ENCODE measurements around the gene SSR4. TPM values are rescaled to one million over a fixed set of nuclear protein-coding genes. Genes with fewer than 3 reads are reported as not detected.

The SSR4 gene
- total and polyA plus RNA-seq, 2 donors (not counting 1 experiment from before 2014, with no cell fraction given) = 134 to 297 TPM

DNA sequence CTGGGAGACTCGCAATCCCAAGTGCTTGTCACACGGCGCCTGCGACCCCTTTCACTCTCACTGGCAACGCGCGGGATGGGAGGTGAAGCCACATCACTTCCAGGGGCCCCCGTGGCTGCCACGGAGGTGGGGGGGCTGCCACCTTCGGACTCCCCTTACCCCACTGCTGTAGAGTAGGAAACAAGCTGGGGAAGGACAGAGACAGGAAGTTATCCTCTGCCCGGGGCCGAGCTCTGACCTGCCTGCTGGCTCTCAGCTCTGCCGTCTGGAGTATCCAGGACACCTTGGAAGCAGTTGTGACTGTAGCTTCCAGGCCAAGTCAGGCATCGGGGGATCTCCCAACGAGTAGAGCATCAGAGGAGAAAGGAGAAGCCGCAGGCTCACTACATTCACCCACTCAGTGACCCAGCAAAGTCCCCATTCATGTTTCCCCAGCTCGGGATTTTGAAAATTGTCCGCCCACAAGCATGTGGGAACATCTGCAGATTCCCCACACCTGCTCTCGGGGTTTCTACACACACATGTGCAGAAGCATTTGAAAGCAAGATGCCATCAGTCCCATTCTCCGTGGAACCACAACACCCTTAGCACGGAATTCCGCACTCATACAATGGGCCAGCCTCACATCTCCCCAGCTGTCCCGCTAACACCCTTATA, 25.0 kb downstream of the SSR4 start:
- Histone ChIP-seq H3K4me2 (replicated peaks; ENCODE audit: low read depth, low read length, poor library complexity, severe bottlenecking) (peak overlapping the region; percentile 72), H3K79me2 (ENCODE audit: control insufficient read depth, insufficient read depth, low read length) (no peaks in the 10 kb centered on the region), H3K9me3 (ENCODE audit: control extremely low read depth in 1 of 3, control insufficient read depth in 2 of 3, insufficient read depth in 1 of 3, low read length in 2 of 3) (no peaks in the 10 kb centered on the region), H3K27me3 (replicated peaks in 1 of 4; ENCODE audit: control extremely low read depth in 1 of 4, control insufficient read depth in 3 of 4, insufficient read depth in 4 of 4, low read length in 3 of 4) (peaks cover 0 to 35% (median 4%) of the 10 kb centered on the region in 4 experiments), H3K4me1 (ENCODE audit: control insufficient read depth in 2 of 2, insufficient read depth in 2 of 2, low read length in 2 of 2) (peaks cover 4 to 23% of the 10 kb centered on the region in 2 donors), H3K27ac (ENCODE audit: low read length in 2 of 2) (no peak overlapping the region), H3K9ac (ENCODE audit: low read length) (peak overlapping the region; percentile 34), H3K36me3 (replicated peaks in 1 of 2; ENCODE audit: control extremely low read depth in 1 of 2, control insufficient read depth in 1 of 2, extremely low read depth in 1 of 2, insufficient read depth in 2 of 2, low read length in 1 of 2) (no peaks in the 10 kb centered on the region), H2AFZ (ENCODE audit: insufficient read depth, low read depth, low read length, poor library complexity, severe bottlenecking) (peak overlapping the region; percentile 35), H3K4me3 (ENCODE audit: control extremely low read depth in 1 of 5, extremely low read depth in 1 of 5, insufficient read depth in 1 of 5, low read depth in 2 of 5, low read length in 4 of 5) (peak overlapping the region in 4 of 5 experiments; percentile 13 to 45 (median 40)), H4K20me1 (ENCODE audit: control insufficient read depth, insufficient read depth, low read length, poor library complexity, severe bottlenecking) (no peaks in the 10 kb centered on the region)
- ATAC-seq (ENCODE audit: low read depth) (no peak), DNase-seq (no peak)
- H3K4me1 Mint-ChIP-seq = peaks cover 16% of the 10 kb centered on the region
- CTCF ChIA-PET = no interaction called here
- intact Hi-C loops (cut with micrococcal nuclease) = no loop called here
- H3K27ac Mint-ChIP-seq = no peak overlapping the region
- TF ChIP-seq, protein P1, sequence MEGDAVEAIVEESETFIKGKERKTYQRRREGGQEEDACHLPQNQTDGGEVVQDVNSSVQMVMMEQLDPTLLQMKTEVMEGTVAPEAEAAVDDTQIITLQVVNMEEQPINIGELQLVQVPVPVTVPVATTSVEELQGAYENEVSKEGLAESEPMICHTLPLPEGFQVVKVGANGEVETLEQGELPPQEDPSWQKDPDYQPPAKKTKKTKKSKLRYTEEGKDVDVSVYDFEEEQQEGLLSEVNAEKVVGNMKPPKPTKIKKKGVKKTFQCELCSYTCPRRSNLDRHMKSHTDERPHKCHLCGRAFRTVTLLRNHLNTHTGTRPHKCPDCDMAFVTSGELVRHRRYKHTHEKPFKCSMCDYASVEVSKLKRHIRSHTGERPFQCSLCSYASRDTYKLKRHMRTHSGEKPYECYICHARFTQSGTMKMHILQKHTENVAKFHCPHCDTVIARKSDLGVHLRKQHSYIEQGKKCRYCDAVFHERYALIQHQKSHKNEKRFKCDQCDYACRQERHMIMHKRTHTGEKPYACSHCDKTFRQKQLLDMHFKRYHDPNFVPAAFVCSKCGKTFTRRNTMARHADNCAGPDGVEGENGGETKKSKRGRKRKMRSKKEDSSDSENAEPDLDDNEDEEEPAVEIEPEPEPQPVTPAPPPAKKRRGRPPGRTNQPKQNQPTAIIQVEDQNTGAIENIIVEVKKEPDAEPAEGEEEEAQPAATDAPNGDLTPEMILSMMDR (IDR thresholded peaks at IDR 0.05) = no peak
- no peak for TF ChIP-seq EZH2 (IDR thresholded peaks at IDR 0.05; ENCODE audit: borderline replicate concordance, insufficient read depth, low read depth, low read length, poor library complexity, severe bottlenecking)
- POLR2A ChIA-PET = no interaction called here
- H3K27me3 Mint-ChIP-seq = peaks cover 24% of the 10 kb centered on the region
- WGBS (ENCODE audit: insufficient coverage) = 92% methylated on average over 2 of the region's 23 CpGs
- H3K4me3 Mint-ChIP-seq = peak overlapping the region; percentile 47
- H3K9me3 Mint-ChIP-seq (ENCODE audit: insufficient read depth) = no peaks in the 10 kb centered on the region

DNA sequence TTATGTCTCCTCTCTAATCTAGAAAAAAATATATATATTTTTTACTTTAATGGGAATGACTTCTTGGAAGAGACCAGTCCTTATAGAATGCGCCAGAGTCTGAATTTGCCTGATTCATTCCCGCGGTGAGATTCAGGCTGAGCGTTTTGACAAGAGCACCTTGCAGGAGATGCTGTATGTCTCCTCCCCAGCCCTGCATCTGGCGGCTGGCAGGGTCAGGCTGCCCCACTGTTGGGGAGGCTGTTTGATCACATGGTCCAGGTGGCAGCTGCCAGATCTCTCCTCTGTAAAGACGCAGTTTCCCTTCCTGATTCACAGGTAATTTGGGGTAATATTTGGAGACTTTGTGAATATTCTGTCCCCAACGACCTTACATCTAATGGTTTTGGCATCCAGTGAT, 26.1 kb downstream of the SSR4 start:
- Histone ChIP-seq H3K36me3 (replicated peaks in 1 of 2; ENCODE audit: control extremely low read depth in 1 of 2, control insufficient read depth in 1 of 2, extremely low read depth in 1 of 2, insufficient read depth in 2 of 2, low read length in 1 of 2) (no peaks in the 10 kb centered on the region), H3K4me2 (replicated peaks; ENCODE audit: low read depth, low read length, poor library complexity, severe bottlenecking) (no peak overlapping the region), H3K9me3 (ENCODE audit: control extremely low read depth in 1 of 3, control insufficient read depth in 2 of 3, insufficient read depth in 1 of 3, low read length in 2 of 3) (no peaks in the 10 kb centered on the region), H3K4me1 (ENCODE audit: control insufficient read depth in 2 of 2, insufficient read depth in 2 of 2, low read length in 2 of 2) (peaks cover 4 to 19% of the 10 kb centered on the region in 2 donors), H3K27ac (ENCODE audit: low read length in 2 of 2) (no peak overlapping the region), H2AFZ (ENCODE audit: insufficient read depth, low read depth, low read length, poor library complexity, severe bottlenecking) (no peak overlapping the region), H4K20me1 (ENCODE audit: control insufficient read depth, insufficient read depth, low read length, poor library complexity, severe bottlenecking) (no peaks in the 10 kb centered on the region), H3K9ac (ENCODE audit: low read length) (no peak overlapping the region), H3K27me3 (replicated peaks in 1 of 4; ENCODE audit: control extremely low read depth in 1 of 4, control insufficient read depth in 3 of 4, insufficient read depth in 4 of 4, low read length in 3 of 4) (peaks cover 0 to 38% (median 7%) of the 10 kb centered on the region in 4 experiments), H3K4me3 (ENCODE audit: control extremely low read depth in 1 of 5, extremely low read depth in 1 of 5, insufficient read depth in 1 of 5, low read depth in 2 of 5, low read length in 4 of 5) (no peak overlapping the region), H3K79me2 (ENCODE audit: control insufficient read depth, insufficient read depth, low read length) (no peaks in the 10 kb centered on the region)
- no peak for DNase-seq
- POLR2A ChIA-PET = no interaction called here
- CTCF ChIA-PET = no interaction called here
- ATAC-seq (ENCODE audit: low read depth) = no peak
- H3K9me3 Mint-ChIP-seq (ENCODE audit: insufficient read depth) = no peaks in the 10 kb centered on the region
- no peak overlapping the region for H3K27ac Mint-ChIP-seq
- intact Hi-C loops (cut with micrococcal nuclease) = no loop called here
- peaks cover 10% of the 10 kb centered on the region for H3K4me1 Mint-ChIP-seq
- WGBS (ENCODE audit: insufficient coverage) = 0% methylated on average over 1 of the region's 7 CpGs
- TF ChIP-seq, protein P1 (IDR thresholded peaks at IDR 0.05) = no peak
- TF ChIP-seq EZH2 (IDR thresholded peaks at IDR 0.05; ENCODE audit: borderline replicate concordance, insufficient read depth, low read depth, low read length, poor library complexity, severe bottlenecking) = no peak
- no peak overlapping the region for H3K4me3 Mint-ChIP-seq
- peaks cover 22% of the 10 kb centered on the region for H3K27me3 Mint-ChIP-seq

All from B cell (primary cell).